Osteocyte (in vitro differentiated cells): ENCODE measurements around the gene MKLN1. TPM values are rescaled to one million over a fixed set of nuclear protein-coding genes. Genes with fewer than 3 reads are reported as not detected.

Experiments used
- DNase-seq: peaks from one replicate; pipeline ENCODE4 v3.0.0; 2021; ENCODE audit warnings: mixed read lengths; ENCODE audit not compliant: unreplicated experiment; ENCODE audit errors: extremely low spot score
- H3K27ac Mint-ChIP-seq: one replicate; pipeline ENCODE4 v1.8.0; 2021; ENCODE audit warnings: mild to moderate bottlenecking, mixed read lengths; ENCODE audit not compliant: unreplicated experiment
- H3K27me3 Mint-ChIP-seq: one replicate; pipeline ENCODE4 v1.8.0; 2021; ENCODE audit warnings: mixed read lengths; ENCODE audit not compliant: unreplicated experiment
- H3K36me3 Mint-ChIP-seq: one replicate; pipeline ENCODE4 v1.8.0; 2021; ENCODE audit warnings: mixed read lengths; ENCODE audit not compliant: unreplicated experiment
- H3K4me1 Mint-ChIP-seq: one replicate; pipeline ENCODE4 v1.8.0; 2021; ENCODE audit warnings: mixed read lengths; ENCODE audit not compliant: unreplicated experiment
- H3K4me3 Mint-ChIP-seq: one replicate; pipeline ENCODE4 v1.8.0; 2021; ENCODE audit warnings: mild to moderate bottlenecking, moderate library complexity, mixed read lengths; ENCODE audit not compliant: unreplicated experiment
- H3K9me3 Mint-ChIP-seq: one replicate; pipeline ENCODE4 v1.8.0; 2021; ENCODE audit warnings: mixed read lengths; ENCODE audit not compliant: unreplicated experiment
- total RNA-seq: library from RNA; stranded (reverse); gene quantifications from 2 replicates; pipeline ENCODE4 v1.2.1, GENCODE V29; 2021
- TF ChIP-seq, protein P1 (sequence below): fragments of 200-600 bp; sonication (generic); IDR thresholded peaks from 2 replicates; pipeline ENCODE4 v1.5.0; 2021; ENCODE audit warnings: antibody characterized with exemption, mild to moderate bottlenecking, moderate library complexity

MKLN1 gene
- total RNA-seq, 1 donor from 2014 or later = 41.4 TPM

- no peak overlapping the region for H3K27ac Mint-ChIP-seq
- H3K27me3 Mint-ChIP-seq = no peaks in the 10 kb centered on the region
- no peaks in the 10 kb centered on the region for H3K9me3 Mint-ChIP-seq
- peaks cover 41% of the 10 kb centered on the region for H3K36me3 Mint-ChIP-seq
- TF ChIP-seq, protein P1, sequence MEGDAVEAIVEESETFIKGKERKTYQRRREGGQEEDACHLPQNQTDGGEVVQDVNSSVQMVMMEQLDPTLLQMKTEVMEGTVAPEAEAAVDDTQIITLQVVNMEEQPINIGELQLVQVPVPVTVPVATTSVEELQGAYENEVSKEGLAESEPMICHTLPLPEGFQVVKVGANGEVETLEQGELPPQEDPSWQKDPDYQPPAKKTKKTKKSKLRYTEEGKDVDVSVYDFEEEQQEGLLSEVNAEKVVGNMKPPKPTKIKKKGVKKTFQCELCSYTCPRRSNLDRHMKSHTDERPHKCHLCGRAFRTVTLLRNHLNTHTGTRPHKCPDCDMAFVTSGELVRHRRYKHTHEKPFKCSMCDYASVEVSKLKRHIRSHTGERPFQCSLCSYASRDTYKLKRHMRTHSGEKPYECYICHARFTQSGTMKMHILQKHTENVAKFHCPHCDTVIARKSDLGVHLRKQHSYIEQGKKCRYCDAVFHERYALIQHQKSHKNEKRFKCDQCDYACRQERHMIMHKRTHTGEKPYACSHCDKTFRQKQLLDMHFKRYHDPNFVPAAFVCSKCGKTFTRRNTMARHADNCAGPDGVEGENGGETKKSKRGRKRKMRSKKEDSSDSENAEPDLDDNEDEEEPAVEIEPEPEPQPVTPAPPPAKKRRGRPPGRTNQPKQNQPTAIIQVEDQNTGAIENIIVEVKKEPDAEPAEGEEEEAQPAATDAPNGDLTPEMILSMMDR = no peak
- H3K4me1 Mint-ChIP-seq = peaks cover 16% of the 10 kb centered on the region
- no peak for DNase-seq
- no peak overlapping the region for H3K4me3 Mint-ChIP-seq
These were observed 139.2 kb downstream of the MKLN1 start for GRCh38 chr7:131466735-131467365.

- H3K9me3 Mint-ChIP-seq = no peaks in the 10 kb centered on the region
- H3K27ac Mint-ChIP-seq = no peak overlapping the region
- peaks cover 25% of the 10 kb centered on the region for H3K4me1 Mint-ChIP-seq
- DNase-seq = no peak
- peaks cover 35% of the 10 kb centered on the region for H3K36me3 Mint-ChIP-seq
- H3K4me3 Mint-ChIP-seq = no peak overlapping the region
- no peaks in the 10 kb centered on the region for H3K27me3 Mint-ChIP-seq
- TF ChIP-seq, protein P1 = no peak
These were observed 140.1 kb downstream of the MKLN1 start for GRCh38 chr7:131467788-131468187.

GRCh38 chr7:131471250-131472004, 143.8 kb downstream of the MKLN1 start:
- TF ChIP-seq, protein P1 = no peak
- no peaks in the 10 kb centered on the region for H3K27me3 Mint-ChIP-seq
- H3K9me3 Mint-ChIP-seq = peaks cover 3% of the 10 kb centered on the region
- H3K4me3 Mint-ChIP-seq = no peak overlapping the region
- peaks cover 33% of the 10 kb centered on the region for H3K4me1 Mint-ChIP-seq
- DNase-seq = no peak
- H3K27ac Mint-ChIP-seq = peak overlapping the region; percentile 82
- peaks cover 38% of the 10 kb centered on the region for H3K36me3 Mint-ChIP-seq

DNA sequence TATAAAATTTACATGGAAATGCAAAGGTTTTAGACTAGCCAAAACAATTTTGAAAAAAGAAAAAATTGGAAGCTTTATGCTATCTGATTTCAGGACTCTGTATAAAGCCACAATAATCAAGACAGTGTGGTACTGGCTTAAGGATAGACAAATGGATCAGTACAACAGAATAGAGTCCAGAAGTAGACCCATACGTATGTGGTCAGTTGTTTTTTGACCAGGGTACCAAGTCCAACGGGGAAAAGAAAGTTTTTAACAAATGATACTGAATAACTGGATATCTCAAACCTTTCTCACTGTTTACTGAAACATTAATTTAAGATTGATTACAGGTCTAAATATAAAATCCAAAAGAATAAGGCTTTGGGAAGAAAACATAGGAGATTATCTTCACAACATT, 149.1 kb downstream of the MKLN1 start:
- peaks cover 35% of the 10 kb centered on the region for H3K4me1 Mint-ChIP-seq

More for the DNA sequence above, 149.1 kb downstream of the MKLN1 start:
- H3K27me3 Mint-ChIP-seq = no peaks in the 10 kb centered on the region
- H3K36me3 Mint-ChIP-seq = peaks cover 30% of the 10 kb centered on the region
- DNase-seq = no peak
- H3K9me3 Mint-ChIP-seq = peaks cover 3% of the 10 kb centered on the region
- TF ChIP-seq, protein P1 = no peak
- no peak overlapping the region for H3K27ac Mint-ChIP-seq
- no peak overlapping the region for H3K4me3 Mint-ChIP-seq
